H9 (cell line): ENCODE data around the gene CDYL. TPM values are rescaled to one million over a fixed set of nuclear protein-coding genes. Genes with fewer than 3 reads are reported as not detected.

Experiments
- DNase-seq: peaks from one replicate; pipeline ENCODE4 v3.0.0-alpha.2; 2017
- H2AFZ ChIP-seq: one replicate; pipeline ENCODE4 v1.6.1; 2013; ENCODE audit warnings: mild to moderate bottlenecking, low read length, control low read depth, moderate library complexity
- H2AK5ac ChIP-seq: 2 replicates; pipeline ENCODE4 v1.6.1; 2013; ENCODE audit warnings: low read length, control low read depth, mixed read lengths; ENCODE audit not compliant: insufficient read length
- H2BK120ac ChIP-seq: one replicate; pipeline ENCODE4 v1.6.1; 2013; ENCODE audit warnings: low read depth, mild to moderate bottlenecking, low read length, control low read depth, inconsistent platforms; ENCODE audit not compliant: poor library complexity, severe bottlenecking
- H2BK12ac ChIP-seq: 2 replicates; pipeline ENCODE4 v1.6.1; 2013; ENCODE audit warnings: low read length, control low read depth, mixed read lengths, low read depth; ENCODE audit not compliant: insufficient read length
- H2BK15ac ChIP-seq: 2 replicates; pipeline ENCODE4 v1.6.1; 2013; ENCODE audit warnings: low read depth, low read length, control low read depth
- H2BK20ac ChIP-seq: one replicate; pipeline ENCODE4 v1.6.1; 2013; ENCODE audit warnings: low read depth, mild to moderate bottlenecking, low read length, control low read depth, inconsistent platforms; ENCODE audit not compliant: poor library complexity, severe bottlenecking
- H2BK5ac ChIP-seq: 2 replicates; pipeline ENCODE4 v1.6.1; 2013; ENCODE audit warnings: low read length, control low read depth, mixed read lengths; ENCODE audit not compliant: insufficient read length
- H3K14ac ChIP-seq: 2 replicates; pipeline ENCODE4 v1.6.1; 2013; ENCODE audit warnings: low read length, control low read depth; ENCODE audit not compliant: insufficient read depth
- H3K18ac ChIP-seq: 2 replicates; pipeline ENCODE4 v1.6.1; 2013; ENCODE audit warnings: low read depth, mild to moderate bottlenecking, mixed read lengths, low read length, control low read depth; ENCODE audit not compliant: insufficient read length
- H3K23ac ChIP-seq: 2 replicates; pipeline ENCODE4 v1.6.1; 2013; ENCODE audit warnings: low read length, control low read depth, mixed read lengths, low read depth; ENCODE audit not compliant: insufficient read length
- H3K23me2 ChIP-seq: 2 replicates; pipeline ENCODE4 v1.6.1; 2013; ENCODE audit warnings: low read depth, mild to moderate bottlenecking, mixed read lengths, low read length, control low read depth; ENCODE audit not compliant: insufficient read length, poor library complexity, severe bottlenecking
- H3K27ac ChIP-seq: 2 replicates; pipeline ENCODE4 v1.5.1; 2013; ENCODE audit warnings: low read length, control low read depth, mixed read lengths, low read depth; ENCODE audit not compliant: insufficient read length
- H3K27me3 ChIP-seq: 2 replicates; pipeline ENCODE4 v1.6.1; 2013; ENCODE audit warnings: low read length, control low read depth, inconsistent platforms; ENCODE audit not compliant: insufficient read depth
- H3K4ac ChIP-seq: 2 replicates; pipeline ENCODE4 v1.6.1; 2013; ENCODE audit warnings: low read depth, mild to moderate bottlenecking, control low read depth, inconsistent platforms, low read length, moderate library complexity
- H3K4me1 ChIP-seq: 2 replicates; pipeline ENCODE4 v1.6.1; 2013; ENCODE audit warnings: low read length, control low read depth, inconsistent platforms; ENCODE audit not compliant: insufficient read depth
- H3K4me2 ChIP-seq: 2 replicates; pipeline ENCODE4 v1.6.1; 2013; ENCODE audit warnings: low read length, control low read depth, mixed read lengths; ENCODE audit not compliant: insufficient read length, insufficient read depth
- H3K56ac ChIP-seq: 2 replicates; pipeline ENCODE4 v1.6.1; 2013; ENCODE audit warnings: low read depth, mild to moderate bottlenecking, mixed read lengths, low read length, control low read depth; ENCODE audit not compliant: insufficient read length
- H3K79me1 ChIP-seq: 2 replicates; pipeline ENCODE4 v1.6.1; 2013; ENCODE audit warnings: low read depth, mild to moderate bottlenecking, moderate library complexity, low read length, control low read depth, inconsistent platforms; ENCODE audit not compliant: insufficient read depth, poor library complexity, severe bottlenecking
- H3K79me2 ChIP-seq: 2 replicates; pipeline ENCODE4 v1.6.1; 2013; ENCODE audit warnings: low read length, control low read depth, inconsistent platforms; ENCODE audit not compliant: insufficient read depth
- H3K9ac ChIP-seq: 2 replicates; pipeline ENCODE4 v1.6.1; 2013; ENCODE audit warnings: low read length, control low read depth, mixed read lengths; ENCODE audit not compliant: insufficient read length; ENCODE audit errors: extremely low read depth
- H3K9me3 ChIP-seq: one replicate; pipeline ENCODE4 v1.6.1; 2013; ENCODE audit warnings: low read depth, low read length, inconsistent platforms; ENCODE audit not compliant: control insufficient read depth
- H3T11ph ChIP-seq: one replicate; pipeline ENCODE4 v1.6.1; 2013; ENCODE audit warnings: mild to moderate bottlenecking, low read length, control low read depth, inconsistent platforms
- H4K20me1 ChIP-seq: one replicate; pipeline ENCODE4 v1.6.1; 2013; ENCODE audit not compliant: control insufficient read depth, insufficient read length, insufficient read depth
- H4K5ac ChIP-seq: 2 replicates; pipeline ENCODE4 v1.6.1; 2013; ENCODE audit warnings: low read depth, mild to moderate bottlenecking, mixed read lengths, low read length, control low read depth; ENCODE audit not compliant: insufficient read length
- H4K8ac ChIP-seq: replicated peaks from 2 replicates; pipeline ENCODE4 v1.6.1; 2013; ENCODE audit warnings: low read length, control low read depth, mixed read lengths, low read depth; ENCODE audit not compliant: insufficient read length
- H4K91ac ChIP-seq: 2 replicates; pipeline ENCODE4 v1.6.1; 2013; ENCODE audit warnings: low read depth, mild to moderate bottlenecking, moderate library complexity, mixed read lengths, low read length, control low read depth; ENCODE audit not compliant: insufficient read length
- H3K27ac Mint-ChIP-seq, 3 experiments: 2 replicates in 2 of 3; 3 replicates in 1 of 3; pipeline ENCODE4 v1.8.0; 2020 to 2021; ENCODE audit warnings: mixed read lengths in 3 of 3, mild to moderate bottlenecking in 1 of 3, moderate library complexity in 1 of 3
- H3K27me3 Mint-ChIP-seq: 2 replicates; pipeline ENCODE4 v1.8.0; 2021; ENCODE audit warnings: low read depth, mild to moderate bottlenecking, moderate library complexity, mixed read lengths
- H3K36me3 Mint-ChIP-seq, 3 experiments: 2 replicates in 2 of 3; 3 replicates in 1 of 3; pipeline ENCODE4 v1.8.0; 2020 to 2021; ENCODE audit warnings: low read depth in 3 of 3, mixed read lengths in 3 of 3; ENCODE audit not compliant: insufficient read depth in 1 of 3
- H3K4me1 Mint-ChIP-seq, 2 experiments: 2 replicates each; pipeline ENCODE4 v1.8.0; 2020; ENCODE audit warnings: mixed read lengths in 2 of 2
- H3K4me3 Mint-ChIP-seq, 2 experiments: 2 replicates in 1 of 2; 3 replicates in 1 of 2; pipeline ENCODE4 v1.8.0; 2020 to 2021; ENCODE audit warnings: mild to moderate bottlenecking in 2 of 2, mixed read lengths in 2 of 2, moderate library complexity in 1 of 2
- H3K9me3 Mint-ChIP-seq, 2 experiments: 2 replicates in 1 of 2; 3 replicates in 1 of 2; pipeline ENCODE4 v1.8.0; 2020; ENCODE audit warnings: mild to moderate bottlenecking in 2 of 2, mixed read lengths in 2 of 2, moderate library complexity in 1 of 2
- WGBS: extraction: QIAGEN DNeasy Blood & Tissue Kit; methylation state at CpG from one replicate; pipeline ENCODE4 v1.1.7; 2013; ENCODE audit warnings: missing lambda C conversion rate, low lambda C conversion rate, mixed read lengths; ENCODE audit not compliant: insufficient read length; ENCODE audit errors: extremely low coverage; 5-methylcytosine and 5-hydroxymethylcytosine counted together
- total RNA-seq: library from RNA; stranded (reverse); gene quantifications from 2 replicates; pipeline ENCODE4 v1.2.1, GENCODE V29; 2021
- TF ChIP-seq, protein P1 (sequence below): fragments of 200-600 bp; sonication (generic); conservative IDR thresholded peaks from 3 replicates; pipeline ENCODE4 v1.8.0; 2021; ENCODE audit warnings: antibody characterized with exemption, mild to moderate bottlenecking

CDYL gene
- total RNA-seq, 1 experiment from 2014 or later: 95.0 TPM

DNA sequence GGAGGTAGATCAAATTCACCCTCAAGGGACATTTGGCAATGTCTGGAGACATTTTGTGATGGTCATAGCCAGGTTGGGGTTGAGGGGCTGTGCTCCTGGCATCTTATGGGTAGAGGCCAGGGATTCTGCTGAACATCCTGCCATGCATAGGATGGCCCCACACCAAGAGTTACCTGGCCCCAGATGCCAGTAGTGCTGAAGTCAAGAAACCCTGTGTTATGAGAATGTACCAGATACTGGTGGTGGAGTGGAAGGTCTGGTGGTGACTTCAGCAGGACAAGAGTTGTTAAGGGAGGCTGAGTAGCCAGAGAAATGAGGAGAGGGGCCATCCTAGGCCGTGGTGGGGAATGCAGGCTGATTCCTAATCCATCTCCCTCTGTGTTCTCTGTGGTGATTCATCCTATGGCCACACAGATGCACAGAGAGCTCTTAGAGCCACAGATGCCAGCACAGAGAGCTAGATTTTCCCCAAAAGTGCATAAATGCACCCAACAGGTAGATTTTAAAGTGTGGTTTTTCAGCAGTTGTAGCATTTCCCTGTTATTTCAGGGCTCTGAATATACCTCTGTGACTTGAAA, 43.6 kb downstream of the CDYL start:
- H4K20me1 ChIP-seq: no peaks in the 10 kb centered on the region
- H3K23me2 ChIP-seq: no peaks in the 10 kb centered on the region
- no peaks in the 10 kb centered on the region for H3K27me3 Mint-ChIP-seq
- no peak overlapping the region for H3K4ac ChIP-seq
- no peaks in the 10 kb centered on the region for H3K9me3 ChIP-seq
- H3K18ac ChIP-seq: no peak overlapping the region
- H2BK12ac ChIP-seq: no peak overlapping the region
- no peaks in the 10 kb centered on the region for H3K27me3 ChIP-seq
- H3K4me1 Mint-ChIP-seq: peaks cover 24 to 42% of the 10 kb centered on the region in 2 experiments
- H3K9me3 Mint-ChIP-seq: no peaks in the 10 kb centered on the region
- peak overlapping the region; percentile 1 to 32 (median 13); a peak in 3 of 7 replicates for H3K27ac Mint-ChIP-seq
- H3K4me3 Mint-ChIP-seq: no peak overlapping the region
- H2AFZ ChIP-seq: no peak overlapping the region
- H2BK120ac ChIP-seq: no peak overlapping the region
- WGBS: no CpG with 5 or more reads among the region's 1 CpG
- no peak overlapping the region for H4K91ac ChIP-seq
- no peak overlapping the region for H2BK20ac ChIP-seq
- H3K36me3 Mint-ChIP-seq: peaks cover 0 to 6% (median 0%) of the 10 kb centered on the region in 3 experiments; a peak in 3 of 7 replicates
- H3K9ac ChIP-seq: no peak overlapping the region
- H4K5ac ChIP-seq: no peak overlapping the region
- H4K8ac ChIP-seq: no peak overlapping the region
- no peak overlapping the region for H3K27ac ChIP-seq
- no peak overlapping the region for H2BK5ac ChIP-seq
- H2AK5ac ChIP-seq: no peak overlapping the region
- H3K4me2 ChIP-seq: no peak overlapping the region
- TF ChIP-seq, protein P1, sequence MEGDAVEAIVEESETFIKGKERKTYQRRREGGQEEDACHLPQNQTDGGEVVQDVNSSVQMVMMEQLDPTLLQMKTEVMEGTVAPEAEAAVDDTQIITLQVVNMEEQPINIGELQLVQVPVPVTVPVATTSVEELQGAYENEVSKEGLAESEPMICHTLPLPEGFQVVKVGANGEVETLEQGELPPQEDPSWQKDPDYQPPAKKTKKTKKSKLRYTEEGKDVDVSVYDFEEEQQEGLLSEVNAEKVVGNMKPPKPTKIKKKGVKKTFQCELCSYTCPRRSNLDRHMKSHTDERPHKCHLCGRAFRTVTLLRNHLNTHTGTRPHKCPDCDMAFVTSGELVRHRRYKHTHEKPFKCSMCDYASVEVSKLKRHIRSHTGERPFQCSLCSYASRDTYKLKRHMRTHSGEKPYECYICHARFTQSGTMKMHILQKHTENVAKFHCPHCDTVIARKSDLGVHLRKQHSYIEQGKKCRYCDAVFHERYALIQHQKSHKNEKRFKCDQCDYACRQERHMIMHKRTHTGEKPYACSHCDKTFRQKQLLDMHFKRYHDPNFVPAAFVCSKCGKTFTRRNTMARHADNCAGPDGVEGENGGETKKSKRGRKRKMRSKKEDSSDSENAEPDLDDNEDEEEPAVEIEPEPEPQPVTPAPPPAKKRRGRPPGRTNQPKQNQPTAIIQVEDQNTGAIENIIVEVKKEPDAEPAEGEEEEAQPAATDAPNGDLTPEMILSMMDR: no peak
- 0 out of 2 replicates have a peak overlapping the region, but pooled peaks have one; percentile 25 for H3K14ac ChIP-seq
- no peak overlapping the region for H3K23ac ChIP-seq
- H3K56ac ChIP-seq: no peak overlapping the region
- no peak overlapping the region for H3T11ph ChIP-seq
- DNase-seq: no peak
- H2BK15ac ChIP-seq: no peak overlapping the region
- no peaks in the 10 kb centered on the region; the same call in 1 of the 2 replicates for H3K4me1 ChIP-seq
- peaks cover 6% of the 10 kb centered on the region for H3K79me1 ChIP-seq
- H3K79me2 ChIP-seq: peaks cover 50% of the 10 kb centered on the region; the same call in 1 of the 2 replicates
